Upper lobe of right lung (tissue), 1 donor: Measurements from ENCODE around the gene RAB43. TPM values are rescaled to one million over a fixed set of nuclear protein-coding genes. Genes with fewer than 3 reads are reported as not detected.

Source experiments
- ATAC-seq: fragments of 200-7000 bp; cut with Tn5 transposase; one replicate; pipeline ENCODE4 v1.9.1; 2020; ENCODE audit warnings: mild to moderate bottlenecking, moderate library complexity
- DNase-seq: peaks from one replicate; pipeline ENCODE4 v3.0.0-alpha.2; 2020
- H3K27ac ChIP-seq: fragments of 200-600 bp; one replicate; pipeline ENCODE4 v1.8.0; 2022
- H3K27me3 ChIP-seq: fragments of 200-600 bp; one replicate; pipeline ENCODE4 v1.8.0; 2022; ENCODE audit warnings: mild to moderate bottlenecking
- H3K36me3 ChIP-seq: fragments of 200-600 bp; one replicate; pipeline ENCODE4 v1.8.0; 2022
- H3K4me1 ChIP-seq: fragments of 200-600 bp; one replicate; pipeline ENCODE4 v1.8.0; 2022
- H3K4me3 ChIP-seq: fragments of 200-600 bp; one replicate; pipeline ENCODE4 v1.8.0; 2022; ENCODE audit warnings: mild to moderate bottlenecking
- H3K9me3 ChIP-seq: fragments of 200-600 bp; one replicate; pipeline ENCODE4 v1.8.0; 2022
- CTCF ChIP-seq: fragments of 200-600 bp; IDR thresholded peaks from one replicate; pipeline ENCODE4 v1.8.0; 2022; ENCODE audit warnings: antibody characterized with exemption
- intact Hi-C: fragments of 100-400 bp; cut with DNase I; formaldehyde crosslinking; loops from one replicate; pipeline ENCODE4 v1.11.0; 2022
- total RNA-seq: library from RNA; stranded (reverse); fragmentation: NEBNext Ultra II Directional; extraction: Animal tissue kit (Norgen Biotek cat#: 25700); gene quantifications from one replicate; pipeline ENCODE4 v1.2.1, GENCODE V29; 2021
- donor health status: DM: no; HTN: yes; CAD: no; lungs with severe emphysema.

RAB43 gene
- total RNA-seq, 1 donor from 2014 or later = 38.9 TPM

GRCh38 chr3:129132097-129132866 is 10.7 kb upstream of the RAB43 start:
- DNase-seq = peak; percentile 41
- intact Hi-C loops = no loop called here
- Histone ChIP-seq H3K27me3 (no peaks in the 10 kb centered on the region), H3K9me3 (no peaks in the 10 kb centered on the region), H3K27ac (no peak overlapping the region), H3K36me3 (peaks cover 89% of the 10 kb centered on the region), H3K4me1 (no peaks in the 10 kb centered on the region), H3K4me3 (no peak overlapping the region)
- no peak for TF ChIP-seq CTCF
- peak; percentile 57 for ATAC-seq

GRCh38 chr3:129131465-129132088 is 10.0 kb upstream of the RAB43 start:
- DNase-seq (no peak), ATAC-seq (no peak)
- peaks cover 88% of the 10 kb centered on the region for H3K36me3 ChIP-seq
- intact Hi-C loops = no loop called here
- H3K4me3 ChIP-seq = no peak overlapping the region
- no peak for TF ChIP-seq CTCF
- H3K27ac ChIP-seq = no peak overlapping the region
- H3K27me3 ChIP-seq = no peaks in the 10 kb centered on the region
- no peaks in the 10 kb centered on the region for H3K4me1 ChIP-seq
- no peaks in the 10 kb centered on the region for H3K9me3 ChIP-seq

GRCh38 chr3:129130291-129130813 is 8.7 kb upstream of the RAB43 start:
- TF ChIP-seq CTCF = no peak
- ATAC-seq (no peak), DNase-seq (no peak)
- Histone ChIP-seq H3K9me3 (no peaks in the 10 kb centered on the region), H3K36me3 (peaks cover 82% of the 10 kb centered on the region), H3K4me3 (no peak overlapping the region), H3K27me3 (no peaks in the 10 kb centered on the region), H3K4me1 (no peaks in the 10 kb centered on the region), H3K27ac (no peak overlapping the region)
- intact Hi-C loops = no loop called here

- no peaks in the 10 kb centered on the region for H3K27me3 ChIP-seq
- TF ChIP-seq CTCF = no peak
- intact Hi-C loops = no loop called here
- DNase-seq = no peak
- ATAC-seq = no peak
- no peak overlapping the region for H3K27ac ChIP-seq
- H3K9me3 ChIP-seq = no peaks in the 10 kb centered on the region
- no peaks in the 10 kb centered on the region for H3K4me1 ChIP-seq
- no peak overlapping the region for H3K4me3 ChIP-seq
- H3K36me3 ChIP-seq = peaks cover 64% of the 10 kb centered on the region
Observed at GRCh38 chr3:129128357-129129155, 7.0 kb upstream of the RAB43 start.

- intact Hi-C loops = no loop called here
- no peak overlapping the region for H3K27ac ChIP-seq
Observed at GRCh38 chr3:129126726-129127280, 5.2 kb upstream of the RAB43 start.

More at GRCh38 chr3:129126726-129127280, 5.2 kb upstream of the RAB43 start:
- no peak for TF ChIP-seq CTCF
- Histone ChIP-seq H3K4me3 (no peak overlapping the region), H3K36me3 (peaks cover 46% of the 10 kb centered on the region), H3K4me1 (peaks cover 3% of the 10 kb centered on the region), H3K9me3 (no peaks in the 10 kb centered on the region), H3K27me3 (no peaks in the 10 kb centered on the region)
- no peak for ATAC-seq
- no peak for DNase-seq
